BLaER1 treated with 17β-estradiol and CSF1 and Interleukin-3, amounts not matched to agents 10 nM and 100 nM (cell line): ENCODE measurements around the gene TRIM39.
A peak's percentile ranks its signal among the peaks of the same experiment; 100 is the strongest.
"Not testable (repeated sequence)": the region's sequence is repeated elsewhere in the genome, so short reads cannot be mapped to it uniquely, and the experiment has no call there.

Source experiments
- H3K27ac ChIP-seq, 11 experiments: shearing (Covaris generic); formaldehyde crosslinking; 2 replicates each; pipeline ENCODE4 v1.8.1; 2022
- H3K27me3 ChIP-seq, 11 experiments: shearing (Covaris generic); formaldehyde crosslinking; 2 replicates each; pipeline ENCODE4 v1.8.1; 2022
- H3K36me3 ChIP-seq, 11 experiments: shearing (Covaris generic); formaldehyde crosslinking; 2 replicates each; pipeline ENCODE4 v1.8.1; 2022
- H3K4me1 ChIP-seq, 10 experiments: shearing (Covaris generic); formaldehyde crosslinking; 2 replicates each; pipeline ENCODE4 v1.8.1; 2022
- H3K4me2 ChIP-seq, 11 experiments: shearing (Covaris generic); formaldehyde crosslinking; 2 replicates each; pipeline ENCODE4 v1.8.1; 2022
- H3K4me3 ChIP-seq, 10 experiments: shearing (Covaris generic); formaldehyde crosslinking; 2 replicates each; pipeline ENCODE4 v1.8.1; 2022
- H3K9ac ChIP-seq, 11 experiments: shearing (Covaris generic); formaldehyde crosslinking; 2 replicates each; pipeline ENCODE4 v1.8.1; 2022
- H3K9me3 ChIP-seq, 11 experiments: shearing (Covaris generic); formaldehyde crosslinking; replicated peaks in 1 of 11; 2 replicates each; pipeline ENCODE4 v1.8.1; 2022
- H4K20me1 ChIP-seq, 11 experiments: shearing (Covaris generic); formaldehyde crosslinking; 2 replicates each; pipeline ENCODE4 v1.8.1; 2022
- Cebpa-rat ChIP-seq, 11 experiments: shearing (Covaris generic); IDR thresholded peaks; 2 replicates each; pipeline ENCODE4 v1.8.1; 2022

The TRIM39 gene

GRCh38 chr6:30326526-30327231 lies at the start of gene TRIM39:
Gene TRIM39 (plus strand): TSS chr6:30326927. CDS start chr6:30329318, 2,391 bp downstream.
- peak within 1 kb of the TSS; percentile 82 to 100 (median 94) for H3K4me2 ChIP-seq
- peaks cover 25 to 52% (median 36%) of the 10 kb centered on the region in 11 experiments for H3K36me3 ChIP-seq
- H3K27me3 ChIP-seq, result no peaks in the 10 kb centered on the region
- H3K9me3 ChIP-seq, result no peaks in the 10 kb centered on the region
- peaks cover 28 to 43% (median 39%) of the 10 kb centered on the region in 11 experiments; a peak in 20 of 22 replicates for H4K20me1 ChIP-seq
- no peak for TF ChIP-seq Cebpa-rat (IDR thresholded peaks at IDR 0.05)
- H3K4me3 ChIP-seq, result peak within 1 kb of the TSS; percentile 79 to 94 (median 82)
- peak within 1 kb of the TSS; percentile 87 to 97 (median 93) for H3K27ac ChIP-seq
- peak within 1 kb of the TSS; percentile 86 to 97 (median 92) for H3K9ac ChIP-seq
- H3K4me1 ChIP-seq, result peaks cover 42 to 49% (median 47%) of the 10 kb centered on the region in 10 experiments

- H3K4me3 ChIP-seq, result peak overlapping the region in 1 of 10 experiments; percentile 16; a peak in 1 of 20 replicates
- not testable (repeated sequence) for H3K4me2 ChIP-seq, H3K4me1 ChIP-seq, H3K27me3 ChIP-seq, H3K27ac ChIP-seq, H3K9ac ChIP-seq, H4K20me1 ChIP-seq
- H3K36me3 ChIP-seq, result peaks cover 14 to 56% (median 45%) of the 10 kb centered on the region in 11 experiments
- peaks cover 69 to 83% (median 76%) of the 10 kb centered on the region in 11 experiments for H3K9me3 ChIP-seq
These were observed 45.7 kb upstream of the TRIM39 start for GRCh38 chr6:30280988-30281387.

GRCh38 chr6:30282522-30282921 lies 44.2 kb upstream of the TRIM39 start:
- H3K4me2 ChIP-seq, result no peak overlapping the region
- 0 out of 20 replicates have a peak overlapping the region, but pooled peaks of 1 of the 10 experiments have one; percentile 10 for H3K4me3 ChIP-seq
- no peak overlapping the region for H3K9ac ChIP-seq
- no peaks in the 10 kb centered on the region for H3K4me1 ChIP-seq
- no peaks in the 10 kb centered on the region for H3K27me3 ChIP-seq
- H4K20me1 ChIP-seq, result no peaks in the 10 kb centered on the region
- H3K9me3 ChIP-seq, result peaks cover 84 to 98% (median 91%) of the 10 kb centered on the region in 11 experiments
- peaks cover 15 to 68% (median 55%) of the 10 kb centered on the region in 11 experiments for H3K36me3 ChIP-seq
- no peak for TF ChIP-seq Cebpa-rat (IDR thresholded peaks at IDR 0.05)
- H3K27ac ChIP-seq, result no peak overlapping the region

GRCh38 chr6:30283761-30284160 lies 43.0 kb upstream of the TRIM39 start:
- Histone ChIP-seq H3K36me3 (peaks cover 28 to 81% (median 67%) of the 10 kb centered on the region in 11 experiments), H4K20me1 (no peaks in the 10 kb centered on the region), H3K27me3 (no peaks in the 10 kb centered on the region), H3K9me3 (peaks cover 93 to 100% (median 98%) of the 10 kb centered on the region in 11 experiments), H3K9ac (no peak overlapping the region), H3K27ac (no peak overlapping the region), H3K4me1 (no peaks in the 10 kb centered on the region), H3K4me3 (peak overlapping the region in 2 of 10 experiments; percentile 3 to 11; a peak in 3 of 20 replicates), H3K4me2 (no peak overlapping the region)
- no peak for TF ChIP-seq Cebpa-rat (IDR thresholded peaks at IDR 0.05)

GRCh38 chr6:30287139-30287538 lies 39.6 kb upstream of the TRIM39 start:
- Histone ChIP-seq H3K9ac (no peak overlapping the region), H3K4me3 (no peak overlapping the region), H3K27ac (no peak overlapping the region), H4K20me1 (peaks cover 0 to 7% (median 0%) of the 10 kb centered on the region in 11 experiments; a peak in 2 of 22 replicates), H3K4me1 (no peaks in the 10 kb centered on the region), H3K36me3 (peaks cover 62 to 99% (median 89%) of the 10 kb centered on the region in 11 experiments), H3K27me3 (no peaks in the 10 kb centered on the region), H3K4me2 (no peak overlapping the region), H3K9me3 (peaks cover 82 to 89% (median 84%) of the 10 kb centered on the region in 11 experiments)
- TF ChIP-seq Cebpa-rat (IDR thresholded peaks at IDR 0.05), result no peak

GRCh38 chr6:30295837-30296236 lies 30.9 kb upstream of the TRIM39 start:
- Histone ChIP-seq H3K27ac (no peak overlapping the region), H3K27me3 (no peaks in the 10 kb centered on the region), H3K9me3 (peaks cover 0 to 4% (median 0%) of the 10 kb centered on the region in 11 experiments; a peak in 6 of 22 replicates), H3K9ac (no peak overlapping the region), H3K36me3 (peaks cover 60 to 80% (median 65%) of the 10 kb centered on the region in 11 experiments), H3K4me3 (no peak overlapping the region), H3K4me2 (no peak overlapping the region), H4K20me1 (peaks cover 0 to 41% (median 11%) of the 10 kb centered on the region in 11 experiments; a peak in 11 of 22 replicates), H3K4me1 (no peaks in the 10 kb centered on the region)
- TF ChIP-seq Cebpa-rat (IDR thresholded peaks at IDR 0.05), result peak in 5 of 11 experiments; percentile 21 to 79 (median 39); a peak in 3 of 22 replicates

GRCh38 chr6:30304002-30304401 lies 22.7 kb upstream of the TRIM39 start:
- TF ChIP-seq Cebpa-rat (IDR thresholded peaks at IDR 0.05), result no peak
- H4K20me1 ChIP-seq, result peaks cover 31 to 80% (median 62%) of the 10 kb centered on the region in 11 experiments; a peak in 19 of 22 replicates

GRCh38 chr6:30311101-30311500 lies 15.6 kb upstream of the TRIM39 start:
- no peak overlapping the region for H3K4me2 ChIP-seq
- H3K27me3 ChIP-seq, result no peaks in the 10 kb centered on the region
- no peak overlapping the region for H3K27ac ChIP-seq
- no peak overlapping the region for H3K4me3 ChIP-seq
- peaks cover 69 to 100% (median 96%) of the 10 kb centered on the region in 11 experiments; a peak in 21 of 22 replicates for H4K20me1 ChIP-seq
- H3K4me1 ChIP-seq, result 0 out of 20 replicates have a peak, but pooled peaks cover 0 to 5% (median 0%) of the 10 kb centered on the region in 10 experiments
- peaks cover 77 to 98% (median 93%) of the 10 kb centered on the region in 11 experiments for H3K36me3 ChIP-seq
- TF ChIP-seq Cebpa-rat (IDR thresholded peaks at IDR 0.05), result no peak
- H3K9me3 ChIP-seq, result no peaks in the 10 kb centered on the region
- no peak overlapping the region for H3K9ac ChIP-seq

More at GRCh38 chr6:30304002-30304401, 22.7 kb upstream of the TRIM39 start:
- Histone ChIP-seq H3K4me1 (no peaks in the 10 kb centered on the region), H3K9ac (no peak overlapping the region), H3K36me3 (peaks cover 69 to 97% (median 85%) of the 10 kb centered on the region in 11 experiments), H3K9me3 (peaks cover 0 to 34% (median 11%) of the 10 kb centered on the region in 11 experiments; a peak in 13 of 22 replicates), H3K4me3 (no peak overlapping the region), H3K27me3 (no peaks in the 10 kb centered on the region), H3K4me2 (no peak overlapping the region), H3K27ac (no peak overlapping the region)

- H4K20me1 ChIP-seq, result peaks cover 69 to 100% (median 96%) of the 10 kb centered on the region in 11 experiments; a peak in 21 of 22 replicates
- H3K36me3 ChIP-seq, result peaks cover 77 to 98% (median 93%) of the 10 kb centered on the region in 11 experiments
- H3K4me1 ChIP-seq, result 0 out of 20 replicates have a peak, but pooled peaks cover 0 to 5% (median 0%) of the 10 kb centered on the region in 10 experiments
- no peak for TF ChIP-seq Cebpa-rat (IDR thresholded peaks at IDR 0.05)
- no peak overlapping the region for H3K4me3 ChIP-seq
- H3K4me2 ChIP-seq, result no peak overlapping the region
- no peak overlapping the region for H3K9ac ChIP-seq
- H3K27ac ChIP-seq, result no peak overlapping the region
- no peaks in the 10 kb centered on the region for H3K9me3 ChIP-seq
- no peaks in the 10 kb centered on the region for H3K27me3 ChIP-seq
These were observed 15.1 kb upstream of the TRIM39 start for GRCh38 chr6:30311671-30312070.
